GM19452 (cell line): ENCODE results near the gene APOC3.
A peak's percentile ranks its signal among the peaks of the same experiment; 100 is the strongest.

ENCODE experiments used
- ATAC-seq: cut with Tn5 transposase; IDR thresholded peaks from one replicate; pipeline ENCODE4 v1.9.1; 2021; ENCODE audit not compliant: unreplicated experiment

The APOC3 gene

GRCh38 chr11:116829525-116830183 is at the start of gene APOC3:
APOC3 (plus strand) TSS chr11:116829907; CDS start chr11:116830583, 676 bp downstream.
- ATAC-seq, result no peak

GRCh38 chr11:116782728-116783127 is 47.0 kb upstream of the APOC3 start:
- no peak for ATAC-seq

- ATAC-seq, result no peak
Observed at GRCh38 chr11:116786326-116786725, 43.4 kb upstream of the APOC3 start.

DNA sequence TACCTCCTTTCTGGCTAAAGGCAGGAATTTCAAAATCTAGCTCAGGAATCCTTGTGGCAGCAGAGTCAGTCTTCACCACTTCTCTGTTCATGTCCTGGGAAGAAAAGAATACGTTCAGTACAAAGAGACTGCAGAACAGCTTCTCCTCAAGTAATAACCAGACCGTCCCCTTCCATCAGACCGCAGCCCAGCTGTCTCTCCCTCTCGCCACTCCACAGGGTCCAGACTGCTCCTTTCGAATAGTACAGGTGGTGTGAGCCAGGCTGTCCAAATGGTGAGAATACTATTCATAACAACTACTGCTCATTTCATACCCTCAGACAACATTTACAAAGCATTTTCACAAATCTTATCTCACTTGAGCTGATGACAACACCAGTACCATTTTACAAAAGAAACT is 42.7 kb upstream of the APOC3 start:
- no peak for ATAC-seq

GRCh38 chr11:116787436-116787785 is 42.3 kb upstream of the APOC3 start:
- peak; percentile 4 for ATAC-seq

DNA sequence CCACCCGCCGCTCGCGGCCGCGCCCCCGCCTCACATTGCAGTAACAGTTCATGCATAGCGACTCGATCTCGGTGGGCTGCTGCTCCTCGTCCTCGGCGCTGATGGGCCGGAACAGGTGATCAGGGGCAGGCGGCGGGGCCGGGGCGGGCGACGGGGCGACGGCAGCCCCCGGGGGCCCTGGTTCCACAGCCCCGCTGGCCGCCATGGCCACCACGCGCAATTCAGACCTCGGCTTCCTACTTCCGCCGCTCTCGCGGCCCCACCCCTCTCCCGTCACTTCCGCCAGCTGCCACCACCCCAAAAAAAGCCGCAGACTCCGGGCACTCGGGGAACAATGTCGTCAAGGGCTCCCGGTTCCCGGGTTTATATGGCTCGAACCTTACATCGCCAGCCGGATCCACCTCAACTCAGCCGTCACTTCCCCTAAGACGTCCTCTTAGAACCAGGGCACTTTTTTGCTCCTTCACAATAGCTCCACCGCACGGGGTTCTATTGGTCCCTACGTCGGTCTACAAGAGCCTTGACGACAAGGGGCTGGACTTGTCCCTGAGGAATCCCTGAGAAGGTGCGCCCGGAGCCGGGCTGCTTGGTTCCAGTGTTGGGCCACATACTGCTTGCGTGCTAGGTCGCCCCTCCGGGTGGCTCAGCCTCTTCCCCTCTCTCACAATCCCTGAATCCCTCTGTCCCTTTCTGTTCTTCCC is 41.8 kb upstream of the APOC3 start, which contains the start of gene ZPR1:
Gene ZPR1, minus strand, starts transcription at position 238 of the 701 bp plus-strand sequence. Its CDS starts 33 bp downstream, at position 205.
- peak; percentile 89 for ATAC-seq

GRCh38 chr11:116788534-116788933 is 41.2 kb upstream of the APOC3 start:
- no peak for ATAC-seq

- no peak for ATAC-seq
Observed at GRCh38 chr11:116788975-116789374, 40.7 kb upstream of the APOC3 start.

DNA sequence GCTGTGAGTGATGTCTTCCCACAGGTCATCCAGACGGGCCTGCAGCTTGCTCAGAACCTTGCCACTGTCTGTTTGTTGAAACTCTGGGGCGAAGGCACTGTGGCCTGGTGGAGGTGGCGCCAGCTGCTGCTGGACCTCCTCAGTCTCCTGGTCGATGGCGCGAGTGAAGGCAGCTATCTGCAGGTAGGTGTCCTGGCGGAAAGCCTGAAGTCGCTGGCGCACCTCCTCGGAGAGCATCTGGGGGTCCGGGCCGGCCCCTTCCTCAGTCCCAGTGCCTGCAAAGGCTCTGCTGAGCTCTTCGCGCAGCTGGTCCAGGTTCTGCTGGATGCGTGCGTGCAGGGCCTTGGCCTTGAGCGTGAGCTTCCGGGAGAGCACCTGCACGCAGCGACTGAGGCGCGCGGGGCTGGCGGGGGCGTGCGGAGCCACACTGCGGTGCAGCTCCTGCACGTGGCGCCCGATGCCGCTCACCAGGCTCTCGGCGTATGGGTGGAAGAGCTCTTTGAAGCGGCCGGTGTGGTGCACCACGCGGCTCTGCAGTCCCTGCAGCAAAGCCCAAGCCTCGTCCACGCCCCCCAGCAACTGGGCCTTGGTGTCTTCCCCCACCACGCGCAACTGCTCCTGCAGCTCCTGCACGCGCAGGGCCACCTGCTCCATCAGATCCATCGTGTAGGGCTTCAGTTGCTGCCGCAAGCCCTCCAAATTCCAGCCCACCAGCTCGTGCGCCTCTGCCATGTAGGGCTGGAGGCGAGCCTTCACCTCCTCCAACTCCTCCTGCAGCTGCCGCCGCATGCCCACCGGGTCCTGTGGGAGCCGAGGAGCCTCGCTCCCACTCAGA is 39.3 kb upstream of the APOC3 start:
- ATAC-seq, result no peak

- ATAC-seq, result no peak
Observed at GRCh38 chr11:116791002-116791812, 38.5 kb upstream of the APOC3 start.

GRCh38 chr11:116791813-116792143 is 37.9 kb upstream of the APOC3 start, which contains the start of gene APOA5:
APOA5 (minus strand) TSS chr11:116791879; CDS start chr11:116791860, 19 bp downstream.
- no peak for ATAC-seq

DNA sequence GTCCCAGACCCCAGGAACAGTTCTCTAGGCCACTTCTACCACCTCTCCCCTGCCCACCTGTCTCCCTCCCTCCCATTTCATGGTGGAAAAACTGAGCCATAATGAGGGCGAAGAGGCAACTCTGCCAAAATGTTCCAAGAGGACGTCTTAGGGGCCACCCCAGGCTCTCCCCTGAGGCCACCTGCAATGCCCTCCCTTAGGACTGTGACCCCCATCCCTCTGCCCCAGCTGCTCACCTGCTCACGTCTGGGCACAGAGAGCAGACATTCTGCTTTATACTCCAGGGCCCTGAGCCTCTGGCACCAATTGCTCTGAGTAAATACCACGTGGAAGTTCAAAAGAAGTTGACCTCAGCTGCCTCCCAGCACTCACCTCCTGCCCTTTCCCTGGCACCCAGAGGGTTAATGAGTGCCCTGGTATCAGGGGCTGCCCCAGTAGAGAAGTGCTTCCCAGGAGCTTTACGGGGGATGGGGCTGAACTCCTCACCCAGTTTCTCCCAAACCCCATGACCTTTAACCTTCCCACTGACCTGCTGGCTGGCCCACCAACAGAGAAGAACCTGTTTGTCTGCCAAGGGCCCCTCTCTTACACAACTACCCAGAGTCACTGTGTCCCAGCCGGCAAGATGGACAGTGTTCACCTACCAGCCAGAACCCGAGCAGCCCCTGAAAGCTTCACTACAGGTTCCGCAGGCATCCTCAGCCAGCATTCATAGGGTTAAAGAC is 37.4 kb upstream of the APOC3 start:
- no peak for ATAC-seq

DNA sequence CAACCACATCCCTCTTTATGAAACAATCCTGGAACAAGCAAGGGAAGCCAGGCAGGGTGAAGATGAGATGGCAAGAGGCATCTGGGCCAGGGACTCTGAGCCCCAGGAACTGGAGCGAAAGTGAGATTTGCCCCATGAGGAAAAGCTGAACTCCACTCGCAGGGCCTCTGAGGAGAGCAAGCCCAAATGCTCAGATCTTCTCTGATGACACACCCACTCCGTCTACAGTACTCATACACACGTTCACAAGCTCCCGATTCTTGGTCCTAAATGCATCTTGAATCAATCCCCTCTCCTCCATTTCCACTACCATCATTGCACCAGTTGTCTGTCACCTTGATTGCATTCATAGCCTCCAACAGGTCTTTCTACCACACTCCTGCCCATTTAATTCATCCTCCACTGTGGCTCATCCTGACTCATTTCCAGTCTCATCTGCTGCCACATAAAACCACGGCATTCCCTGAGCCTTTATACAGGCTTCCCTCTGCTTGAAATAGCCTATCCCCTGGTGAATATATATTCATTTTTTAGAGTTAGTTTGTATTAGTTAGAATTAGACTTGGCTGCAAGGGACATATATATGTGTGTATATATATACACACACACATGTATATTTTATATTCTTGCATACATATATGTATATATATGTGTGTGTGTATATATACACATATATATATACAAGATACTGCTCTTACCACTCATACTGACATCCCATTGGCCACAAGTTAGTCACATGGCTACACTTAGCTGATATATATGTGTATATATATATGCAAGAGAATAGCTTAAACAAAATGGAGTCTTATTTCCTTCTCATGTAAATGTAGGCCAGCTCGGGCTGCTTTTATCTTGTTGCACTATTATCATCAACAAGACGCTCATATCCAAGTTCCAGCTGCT is 36.6 kb upstream of the APOC3 start:
- ATAC-seq, result no peak

GRCh38 chr11:116793772-116794097 is 36.0 kb upstream of the APOC3 start:
- no peak for ATAC-seq

DNA sequence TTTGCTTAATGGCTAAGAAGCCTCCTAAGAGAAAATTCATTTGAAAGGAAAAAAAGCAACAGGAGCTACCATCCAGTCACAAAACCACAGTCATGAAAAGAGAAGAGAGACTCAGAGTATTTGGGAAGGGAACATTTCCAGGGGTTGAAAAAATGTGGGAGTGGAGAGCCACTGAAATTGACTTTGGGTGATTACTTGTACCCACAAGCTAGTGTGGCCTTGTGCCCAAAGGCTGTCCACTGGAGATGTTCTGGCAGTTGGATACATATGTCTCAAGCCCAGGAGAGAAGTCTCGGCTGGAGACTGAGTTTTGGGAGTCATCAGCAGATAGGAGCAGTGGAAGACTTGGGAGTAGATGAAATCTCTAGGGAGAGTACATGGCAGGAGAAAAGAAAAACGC is 34.9 kb upstream of the APOC3 start:
- no peak for ATAC-seq

DNA sequence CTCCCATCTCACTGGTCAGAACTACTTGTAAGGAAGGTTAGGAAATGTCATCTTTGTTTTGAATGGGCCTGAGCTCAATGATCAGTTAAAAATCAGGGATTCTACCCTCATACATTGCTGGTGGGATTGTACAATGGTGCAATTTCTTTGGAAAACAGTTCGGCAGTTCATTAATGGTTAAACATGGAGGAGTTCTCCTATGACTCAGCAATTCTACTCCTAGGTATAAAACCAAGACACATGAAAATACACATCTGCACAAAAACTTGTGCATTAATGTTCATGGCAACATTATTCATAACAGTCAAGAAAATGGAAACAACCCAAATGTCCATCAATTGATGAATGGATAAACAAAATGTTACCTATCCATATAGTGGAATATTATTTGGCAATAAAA is 33.2 kb upstream of the APOC3 start:
- ATAC-seq, result no peak

DNA sequence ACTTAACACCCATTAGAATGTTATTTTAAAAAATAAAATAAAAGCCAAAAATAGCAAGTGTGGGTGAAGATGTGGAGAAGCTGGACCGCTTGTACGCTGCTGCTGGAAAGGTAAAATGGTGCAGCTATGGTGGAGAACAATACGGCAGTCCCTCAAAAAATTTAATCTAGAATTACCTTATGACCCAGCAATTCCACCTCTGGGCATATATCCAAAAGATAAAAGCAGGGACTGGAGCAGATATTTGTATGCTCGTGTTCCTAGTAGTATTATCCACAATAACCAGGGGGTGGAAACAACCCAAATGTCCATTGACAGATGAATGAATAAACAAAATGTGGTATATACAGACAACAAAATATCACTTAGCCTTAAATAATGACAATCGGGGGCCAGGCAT is 31.9 kb upstream of the APOC3 start:
- ATAC-seq, result no peak

DNA sequence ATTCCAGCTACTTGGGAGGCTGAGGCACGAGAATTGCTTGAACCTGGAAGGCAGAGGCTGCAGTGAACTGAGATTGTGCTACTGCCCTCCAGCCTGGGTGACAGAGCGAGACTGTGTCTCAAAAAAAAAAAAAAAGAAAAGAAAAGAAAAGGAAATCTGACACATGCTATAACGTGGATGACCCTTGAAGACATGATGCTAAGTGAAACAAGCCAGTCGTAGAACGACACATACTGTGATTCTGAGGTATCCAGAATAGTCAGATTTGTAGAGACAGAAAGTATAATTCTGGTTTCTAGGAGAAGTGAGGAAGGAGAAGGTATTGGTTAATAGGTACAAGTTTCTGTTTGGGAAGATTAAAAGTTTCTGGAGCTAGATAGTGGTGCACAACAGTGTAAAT is 31.3 kb upstream of the APOC3 start:
- ATAC-seq, result no peak

DNA sequence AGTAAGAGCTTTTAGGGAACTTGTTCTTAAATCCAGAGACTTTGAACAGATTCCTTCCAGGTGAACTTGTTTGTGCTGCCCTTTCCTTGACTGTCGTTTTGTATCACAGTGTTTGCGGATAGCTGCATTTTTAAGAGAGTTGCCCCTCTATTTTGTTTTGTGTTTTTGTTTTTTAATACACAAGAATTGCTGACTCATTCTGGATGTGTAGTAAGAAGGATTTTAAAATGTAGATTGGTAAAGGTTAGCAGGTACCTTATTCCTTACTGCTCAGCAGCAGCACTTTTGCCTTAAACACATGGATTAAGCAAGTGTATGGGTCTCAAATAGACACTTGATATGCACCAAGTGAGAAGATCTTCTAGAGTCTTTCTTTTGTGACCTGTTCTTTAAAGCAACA is 29.1 kb upstream of the APOC3 start:
- ATAC-seq, result no peak
